HG03045 (cell line): ENCODE data around the gene CFAP43.
"Not testable (repeated sequence)": the region's sequence is repeated elsewhere in the genome, so short reads cannot be mapped to it uniquely, and the experiment has no call there.

Experiments
- ATAC-seq: cut with Tn5 transposase; IDR thresholded peaks from one replicate; pipeline ENCODE4 v1.9.1; 2021; ENCODE audit warnings: mild to moderate bottlenecking, moderate library complexity; ENCODE audit not compliant: unreplicated experiment

Gene CFAP43

DNA sequence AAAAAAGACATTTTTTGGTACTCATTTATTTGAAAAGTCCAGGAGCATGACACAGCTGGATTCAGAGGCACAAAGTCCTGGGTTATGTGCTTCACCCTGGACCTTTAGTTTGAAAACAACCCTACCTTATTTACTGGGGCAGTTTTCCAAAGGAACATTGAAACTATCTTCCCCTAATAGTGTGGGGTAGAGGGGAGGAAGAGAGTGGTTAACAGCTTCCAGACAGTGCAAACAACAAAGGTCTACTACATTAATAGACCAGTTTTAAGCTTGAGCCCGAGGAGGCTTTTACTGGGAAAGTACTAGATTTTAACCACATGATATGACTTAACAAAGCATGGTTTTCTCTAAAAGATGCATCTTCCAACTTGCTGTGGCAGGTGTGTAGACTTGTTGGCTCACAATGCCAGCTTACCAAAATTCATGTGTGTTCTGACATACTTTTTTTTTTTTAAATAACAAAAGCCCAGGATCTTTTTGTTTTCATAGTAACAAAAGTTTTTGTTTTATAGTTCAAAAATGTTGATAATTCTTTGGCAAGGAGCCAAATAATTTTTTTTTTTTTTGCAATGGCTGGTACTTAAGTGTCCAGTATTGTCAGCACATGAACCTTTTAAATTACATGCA is 24.3 kb upstream of the CFAP43 start:
- ATAC-seq, result no peak

DNA sequence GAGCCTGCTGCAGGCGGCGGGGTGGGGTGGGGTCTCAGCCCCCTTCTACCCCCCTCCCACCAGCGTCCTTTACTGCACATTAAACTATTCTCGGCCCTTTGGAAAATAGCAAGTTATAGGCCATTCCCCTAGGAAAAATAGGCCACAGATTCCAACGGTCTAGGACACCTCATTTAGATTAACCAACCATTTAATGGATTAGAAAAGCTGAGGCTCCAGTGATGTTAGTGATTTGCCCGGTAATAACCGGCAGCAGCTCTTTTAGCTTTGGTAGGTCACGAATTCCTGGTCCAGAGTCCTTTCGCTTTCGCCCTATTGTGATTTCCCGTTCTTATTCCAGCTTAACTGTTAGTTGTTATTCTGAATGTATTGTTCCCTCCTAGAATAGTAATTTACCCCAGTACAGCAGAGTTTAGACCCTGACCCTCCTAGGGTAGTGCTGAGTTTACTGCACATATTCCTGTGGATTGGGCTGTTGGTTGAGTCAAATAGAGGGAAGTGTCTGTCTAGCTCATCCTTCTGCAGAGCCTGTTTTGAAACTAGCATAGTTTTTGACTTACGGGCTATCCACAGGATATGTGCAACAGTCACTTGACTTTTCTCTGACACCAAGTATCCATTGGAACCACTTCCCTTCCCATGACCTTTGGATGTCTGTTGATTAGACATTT is 23.3 kb upstream of the CFAP43 start:
- no peak for ATAC-seq

DNA sequence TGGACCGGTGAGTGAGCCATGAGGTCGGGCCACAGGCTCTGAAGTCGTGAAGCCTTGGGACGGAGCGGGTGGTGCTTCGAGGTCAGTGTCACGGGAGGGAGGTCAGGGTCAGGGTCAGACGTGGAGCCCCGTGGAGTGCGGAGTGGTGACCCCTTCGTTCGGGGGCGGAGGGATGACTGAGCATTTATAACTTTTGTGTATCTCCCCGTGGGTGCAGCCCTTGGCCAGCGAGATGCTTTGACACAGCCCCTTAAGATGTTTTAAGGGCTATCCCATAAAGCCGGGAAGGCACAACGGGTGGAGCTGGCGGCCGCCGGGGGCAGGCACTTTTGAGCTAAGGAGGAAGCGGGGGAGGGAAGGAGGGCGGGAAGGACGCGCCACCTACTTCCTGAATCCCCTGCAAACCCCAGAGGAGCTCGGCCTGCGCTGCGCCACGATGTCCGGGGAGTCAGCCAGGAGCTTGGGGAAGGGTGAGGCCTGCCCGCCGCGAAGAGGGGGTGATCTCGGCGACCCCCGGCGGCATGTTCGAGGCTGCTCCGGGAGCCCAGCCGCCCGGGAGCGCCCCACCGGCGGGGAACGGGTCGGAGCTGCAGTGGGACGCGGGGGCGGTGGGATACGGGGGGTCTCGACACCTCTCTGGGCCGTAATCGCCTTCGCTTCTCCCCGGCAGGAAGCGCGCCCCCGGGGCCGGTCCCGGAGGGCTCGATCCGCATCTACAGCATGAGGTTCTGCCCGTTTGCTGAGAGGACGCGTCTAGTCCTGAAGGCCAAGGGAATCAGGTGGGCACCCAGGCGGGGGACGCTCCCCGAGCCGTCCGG is 22.5 kb upstream of the CFAP43 start, which contains the start of gene GSTO1:
Gene GSTO1, plus strand, starts transcription at position 400 of the 818 bp plus-strand sequence. Its CDS starts 37 bp downstream, at position 437.
- ATAC-seq, result peak; percentile 81

DNA sequence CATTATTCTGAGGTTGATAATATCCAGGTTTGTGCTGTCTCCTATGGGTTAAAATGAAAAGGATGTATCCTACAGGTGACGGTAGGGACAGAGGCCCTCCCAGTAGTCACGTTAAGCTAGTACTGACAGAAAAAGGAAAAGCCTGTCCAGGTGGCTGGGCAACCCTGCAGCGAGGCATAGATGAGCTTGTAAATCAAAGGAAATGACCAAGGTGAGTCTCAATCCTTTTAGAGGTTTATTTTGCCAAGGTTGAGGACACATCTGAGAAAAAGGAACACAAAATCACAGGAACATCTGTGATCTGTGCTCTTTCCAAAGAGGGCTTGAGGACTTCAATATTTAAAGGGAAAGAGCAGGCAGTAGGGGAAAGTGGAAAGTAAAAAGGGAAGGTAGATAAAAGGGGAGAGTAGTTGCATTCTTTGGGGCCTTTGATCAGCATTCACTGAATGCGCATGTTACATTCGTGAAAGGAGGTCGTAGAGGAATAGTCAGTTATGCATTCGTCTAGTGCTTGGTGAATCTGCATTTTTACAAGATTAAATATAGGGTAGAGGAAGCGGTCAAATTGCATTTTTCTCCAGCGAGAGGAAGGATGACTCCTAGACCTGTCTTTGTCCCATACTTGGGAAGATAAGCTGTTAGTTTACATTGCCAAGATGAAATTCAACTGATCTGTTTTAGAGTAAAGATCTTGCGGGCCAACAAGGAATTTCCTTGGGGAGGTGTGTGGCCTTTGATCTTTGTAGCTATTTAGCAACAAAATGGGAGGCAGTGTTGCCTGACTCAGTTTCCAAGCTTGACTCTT is 21.6 kb upstream of the CFAP43 start:
- no peak for ATAC-seq

DNA sequence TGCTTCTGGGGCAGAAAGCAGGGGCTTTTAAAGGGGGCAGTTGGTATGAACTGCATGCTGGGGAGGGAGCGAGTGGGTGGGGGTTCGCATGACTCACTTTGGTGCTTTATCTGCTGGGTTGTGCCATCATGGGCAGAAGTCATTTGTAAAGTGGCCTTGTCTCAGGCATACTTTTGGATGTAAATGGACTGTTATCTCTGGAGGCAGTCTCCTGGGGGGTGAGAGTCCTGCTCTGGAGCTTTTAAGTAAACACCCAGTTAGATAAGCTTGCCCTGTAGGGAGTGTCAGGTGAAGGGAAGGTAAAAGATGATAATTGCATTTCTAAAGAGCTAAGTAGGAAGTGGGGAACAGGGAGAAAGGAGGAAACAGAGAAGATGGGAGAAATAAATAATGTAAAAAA is 20.9 kb upstream of the CFAP43 start:
- no peak for ATAC-seq

DNA sequence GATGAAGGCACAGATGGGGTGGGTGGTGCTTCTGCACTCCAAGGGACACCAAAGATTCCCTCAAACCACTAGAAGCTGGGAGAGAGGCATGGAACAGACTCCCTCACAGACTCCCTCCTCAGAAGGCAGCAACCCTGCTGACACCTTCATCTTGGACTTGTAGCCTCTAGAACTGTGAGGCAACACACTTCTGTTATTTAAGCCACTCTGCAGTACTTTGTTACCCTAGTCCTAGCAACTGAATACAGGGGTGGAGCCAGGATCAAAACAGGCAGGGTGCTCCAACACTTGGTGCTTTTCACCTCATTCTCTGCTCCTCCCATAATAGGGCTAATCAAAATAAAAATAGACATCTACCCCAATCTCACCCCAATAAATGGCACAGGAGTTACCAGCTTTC is 20.2 kb upstream of the CFAP43 start:
- ATAC-seq, result no peak

DNA sequence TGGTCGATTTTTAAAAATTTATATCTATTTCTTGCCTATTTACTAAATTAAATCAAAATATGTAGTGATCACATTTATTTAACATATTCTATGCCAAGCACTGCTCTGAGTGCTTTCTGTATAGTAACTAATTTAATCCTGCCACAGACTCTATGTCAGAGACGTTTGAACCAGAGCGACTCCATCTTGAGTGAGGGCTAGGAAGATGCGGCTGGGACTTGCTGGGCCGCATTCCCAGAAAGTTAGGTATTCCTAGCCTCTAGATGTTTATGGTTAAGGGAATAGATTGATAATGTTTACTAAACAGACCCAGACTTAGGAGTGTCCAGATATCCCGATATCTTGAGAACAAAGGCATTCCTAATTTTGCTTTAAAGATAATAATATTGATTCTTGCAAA is 19.3 kb upstream of the CFAP43 start:
- no peak for ATAC-seq

DNA sequence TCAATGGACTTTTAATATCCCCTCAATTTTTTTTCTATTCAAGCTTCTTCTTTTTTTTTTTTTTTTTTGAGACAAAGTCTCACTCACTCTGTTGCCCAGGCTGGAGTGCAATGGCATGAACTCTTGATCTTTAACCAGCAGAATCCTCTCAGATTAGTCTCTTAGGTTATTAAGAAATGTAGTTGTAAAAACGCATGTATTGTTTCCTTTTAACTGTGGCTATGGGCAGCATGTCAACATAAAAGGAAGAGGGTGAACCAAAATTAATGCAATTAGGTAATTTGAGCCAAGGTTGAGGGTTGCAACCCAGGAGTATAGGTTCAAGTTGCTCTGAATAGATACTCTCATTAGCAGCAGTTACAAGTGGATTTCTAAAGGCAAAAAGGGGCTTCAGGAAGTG is 18.2 kb upstream of the CFAP43 start:
- no peak for ATAC-seq

DNA sequence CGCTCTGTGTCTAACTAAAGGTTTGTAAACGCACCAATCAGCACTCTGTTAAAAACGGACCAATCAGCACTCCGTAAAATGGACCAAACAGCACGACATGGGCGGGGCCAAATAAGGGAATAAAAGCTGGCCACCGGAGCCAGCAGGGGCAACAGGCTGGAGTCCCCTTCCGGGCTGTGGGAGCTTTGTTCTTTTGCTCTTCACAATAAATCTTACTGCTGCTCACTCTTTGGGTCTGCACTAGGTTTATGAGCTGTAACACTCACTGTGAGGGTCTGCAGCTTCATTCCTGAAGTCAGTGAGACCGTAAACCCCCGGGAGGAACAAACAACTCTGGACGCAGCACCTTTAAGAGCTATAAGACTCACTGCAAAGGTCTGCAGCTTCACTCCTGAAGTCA is 16.8 kb upstream of the CFAP43 start:
- not testable (repeated sequence) for ATAC-seq

DNA sequence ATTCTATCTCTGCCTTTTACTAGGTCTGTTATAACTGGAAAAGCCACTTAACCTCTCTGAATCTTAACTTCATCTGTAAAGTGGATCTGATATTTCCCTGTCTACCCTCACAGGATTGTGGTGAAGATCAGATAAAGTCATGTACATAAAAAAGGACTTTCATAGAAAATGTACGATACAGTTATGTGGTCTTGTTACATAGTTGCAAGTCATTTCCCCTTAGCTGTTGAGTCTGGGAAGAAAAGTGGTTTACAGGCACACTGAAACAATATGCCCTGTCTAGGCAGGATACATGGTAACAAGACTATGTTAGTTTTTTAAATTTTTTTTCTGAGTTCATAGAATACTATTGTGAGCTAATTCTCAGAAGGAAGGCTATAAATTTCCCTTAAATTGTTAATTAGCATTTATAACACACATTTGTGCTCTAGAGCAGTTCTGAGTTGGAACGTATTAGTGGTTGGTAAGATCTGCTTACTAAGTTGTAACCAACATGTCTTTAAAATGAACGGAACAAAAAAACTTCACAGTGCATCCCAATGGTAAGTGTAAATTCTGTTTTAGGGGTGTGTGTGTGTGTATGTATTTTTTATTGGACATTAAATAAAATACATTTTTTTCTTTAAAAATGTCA is 15.5 kb upstream of the CFAP43 start:
- ATAC-seq, result no peak

DNA sequence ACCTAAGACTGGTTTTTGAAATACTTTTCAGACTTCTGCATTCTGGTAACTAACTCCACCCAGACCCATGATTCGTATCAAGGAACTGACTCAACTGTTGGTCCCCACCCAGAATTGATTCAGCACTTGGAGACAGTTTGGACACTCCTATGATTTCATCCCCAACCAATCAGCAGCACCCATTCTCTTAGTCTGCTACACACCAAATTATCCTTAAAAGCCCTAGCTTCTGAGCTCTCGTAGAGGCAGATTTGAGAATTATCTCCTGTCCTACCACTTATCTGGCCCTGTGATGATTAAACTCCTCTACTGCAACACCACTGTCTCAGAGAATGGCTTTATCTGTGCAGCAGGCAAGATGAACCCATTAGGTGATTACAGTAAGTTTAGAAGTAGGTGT is 14.8 kb upstream of the CFAP43 start:
- ATAC-seq, result no peak

DNA sequence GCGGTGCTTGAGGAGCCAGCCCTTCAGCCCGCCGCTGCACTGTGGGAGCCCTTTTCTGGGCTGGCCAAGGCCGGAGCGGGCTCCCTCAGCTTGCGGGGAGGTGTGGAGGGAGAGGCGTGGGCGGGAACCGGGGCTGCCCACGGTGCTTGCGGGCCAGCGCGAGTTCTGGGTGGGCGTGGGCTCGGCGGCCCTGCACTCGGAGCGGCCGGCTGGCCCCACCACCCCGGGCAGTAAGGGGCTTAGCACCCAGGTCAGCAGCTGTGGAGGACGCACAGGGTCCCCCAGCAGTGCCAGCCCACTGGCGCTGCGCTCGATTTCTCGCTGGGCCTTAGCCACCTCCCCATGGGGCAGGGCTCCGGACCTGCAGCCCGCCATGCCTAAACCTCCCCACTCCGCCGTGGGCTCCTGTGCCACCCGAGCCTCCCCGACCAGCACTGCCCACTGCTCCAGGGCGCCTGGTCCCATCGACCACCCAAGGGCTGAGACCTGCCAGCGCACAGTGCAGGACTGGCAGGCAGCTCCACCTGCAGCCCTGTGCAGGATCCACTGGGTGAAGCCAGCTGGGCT is 13.0 kb upstream of the CFAP43 start:
- no peak for ATAC-seq

DNA sequence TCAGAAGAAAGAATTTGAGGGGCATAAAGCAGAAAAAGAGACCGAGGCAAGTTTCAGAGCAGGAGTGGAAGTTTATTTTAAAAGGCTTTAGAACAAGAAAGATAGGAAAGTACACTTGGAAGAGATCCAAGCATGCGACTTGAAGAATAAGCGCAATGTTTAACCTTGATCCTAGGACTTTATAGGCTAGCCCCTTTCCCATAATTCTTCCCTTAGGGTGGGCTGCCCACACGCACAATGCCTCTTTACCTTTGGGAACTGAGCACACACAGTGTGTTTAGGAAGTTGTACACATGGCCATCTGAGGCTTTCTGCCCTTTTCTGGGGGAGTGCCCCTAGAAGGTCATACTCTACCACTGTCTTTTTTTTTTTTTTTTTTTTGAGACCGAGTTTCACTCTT is 11.3 kb upstream of the CFAP43 start:
- ATAC-seq, result no peak

DNA sequence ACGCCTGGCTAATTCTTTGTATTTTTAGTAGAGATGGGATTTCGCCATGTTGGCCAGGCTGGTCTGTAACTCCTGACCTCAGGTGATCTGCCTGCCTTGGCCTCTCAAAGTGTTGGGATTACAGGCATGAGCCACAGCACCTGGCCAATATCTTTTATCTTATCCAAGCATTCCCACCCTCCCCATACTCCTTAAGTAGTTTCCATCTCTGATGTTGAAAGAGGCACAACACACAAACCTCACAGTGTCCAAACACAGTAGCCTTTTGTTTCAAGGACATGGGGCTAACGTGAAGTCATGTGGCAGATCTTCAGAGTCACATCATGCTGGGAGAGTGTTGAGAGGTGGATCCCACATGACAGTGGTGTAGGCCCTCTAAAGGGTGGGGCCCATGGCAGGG is 10.8 kb upstream of the CFAP43 start:
- ATAC-seq, result not testable (repeated sequence)

DNA sequence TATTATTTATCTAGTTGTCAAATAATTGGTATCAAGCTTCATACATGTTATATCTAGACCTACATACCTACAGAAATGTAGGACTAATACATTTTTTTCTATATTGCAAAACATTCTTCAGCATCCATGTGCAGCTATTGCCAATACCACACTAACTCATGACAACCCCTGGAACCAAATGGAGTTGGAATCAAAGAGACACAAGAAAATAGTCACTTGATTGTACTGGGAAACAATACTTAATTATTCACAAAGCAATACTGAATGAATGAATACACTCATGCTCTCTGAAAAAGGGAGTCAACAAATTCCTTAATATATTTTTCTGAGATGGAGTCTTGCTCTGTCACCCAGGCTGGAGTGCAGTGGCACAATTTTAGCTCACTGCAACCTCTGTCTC is 10.4 kb upstream of the CFAP43 start:
- ATAC-seq, result no peak

DNA sequence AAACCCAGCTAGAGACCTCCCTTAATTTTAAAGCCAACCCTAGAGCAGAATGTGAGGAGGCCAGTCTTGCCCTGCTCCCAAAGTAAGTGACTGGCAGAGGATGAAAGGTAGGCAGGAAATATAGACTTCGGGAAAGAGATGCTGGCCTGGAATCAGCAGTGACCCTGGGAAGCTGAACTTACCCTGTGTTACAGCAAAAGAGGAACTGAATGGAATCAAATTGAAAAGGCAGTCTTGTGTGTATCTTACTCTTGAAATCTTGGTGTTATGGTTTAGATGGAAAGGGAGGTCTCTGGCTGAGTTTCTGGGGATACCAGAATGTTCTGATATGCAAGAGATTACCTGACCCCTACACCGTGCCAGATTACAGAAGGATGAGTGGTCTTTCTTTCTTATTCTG is 7.9 kb upstream of the CFAP43 start:
- ATAC-seq, result no peak

DNA sequence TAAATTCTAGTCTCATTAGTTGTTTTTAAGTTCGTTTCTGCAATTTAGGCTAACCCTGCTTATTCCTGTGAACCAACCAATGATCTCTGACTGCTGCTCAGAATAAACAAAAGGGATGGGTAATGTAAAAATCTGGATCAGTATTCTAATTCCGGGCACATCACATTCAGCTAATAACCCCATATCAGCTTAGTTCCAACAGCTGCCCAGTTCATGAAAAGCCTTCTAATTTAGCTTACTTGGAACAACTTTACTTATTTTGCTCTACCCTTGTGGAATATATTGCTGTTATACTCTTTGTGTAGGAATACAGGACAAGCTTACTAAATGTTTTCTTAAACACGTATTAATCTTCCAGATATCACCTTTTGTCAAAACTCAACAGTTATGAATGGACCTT is 3.6 kb upstream of the CFAP43 start:
- no peak for ATAC-seq

DNA sequence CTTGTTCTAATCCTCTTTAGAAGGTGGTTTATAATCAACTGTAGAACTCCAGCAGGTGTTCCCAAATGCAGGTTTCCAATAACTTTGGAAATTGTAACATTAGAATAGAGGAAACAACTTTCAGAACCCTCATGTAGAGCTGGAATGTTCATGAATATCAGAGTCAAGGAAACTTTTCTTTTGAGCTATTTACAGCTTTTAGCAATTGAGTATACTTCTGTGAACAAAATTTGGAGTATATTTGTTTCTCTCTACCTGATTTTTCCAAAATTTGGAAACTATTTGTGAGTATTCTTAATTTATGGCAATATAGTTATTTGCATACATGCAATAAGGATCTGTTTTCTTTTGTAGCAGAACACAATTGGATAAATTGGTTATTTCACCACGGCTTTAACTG is 2.8 kb upstream of the CFAP43 start:
- no peak for ATAC-seq

DNA sequence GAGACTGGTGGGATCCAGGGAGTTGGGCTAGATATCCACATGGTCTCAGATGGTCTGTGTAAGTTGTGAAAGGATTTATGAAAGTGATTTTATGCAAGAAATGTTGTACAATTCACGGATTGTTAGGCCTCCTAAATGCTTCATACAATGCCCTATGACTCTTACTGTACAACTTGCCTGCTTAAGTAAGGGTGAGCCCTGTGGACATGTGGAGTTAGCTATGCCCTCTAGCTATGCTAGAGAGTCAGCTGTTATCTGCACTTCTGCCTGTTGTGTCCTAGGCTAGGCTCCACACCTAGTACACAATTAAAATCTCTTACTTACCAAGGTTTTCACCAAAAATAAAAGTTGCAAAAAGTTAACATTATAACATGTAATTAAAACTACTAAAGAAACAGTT is 1.7 kb upstream of the CFAP43 start:
- ATAC-seq, result no peak

DNA sequence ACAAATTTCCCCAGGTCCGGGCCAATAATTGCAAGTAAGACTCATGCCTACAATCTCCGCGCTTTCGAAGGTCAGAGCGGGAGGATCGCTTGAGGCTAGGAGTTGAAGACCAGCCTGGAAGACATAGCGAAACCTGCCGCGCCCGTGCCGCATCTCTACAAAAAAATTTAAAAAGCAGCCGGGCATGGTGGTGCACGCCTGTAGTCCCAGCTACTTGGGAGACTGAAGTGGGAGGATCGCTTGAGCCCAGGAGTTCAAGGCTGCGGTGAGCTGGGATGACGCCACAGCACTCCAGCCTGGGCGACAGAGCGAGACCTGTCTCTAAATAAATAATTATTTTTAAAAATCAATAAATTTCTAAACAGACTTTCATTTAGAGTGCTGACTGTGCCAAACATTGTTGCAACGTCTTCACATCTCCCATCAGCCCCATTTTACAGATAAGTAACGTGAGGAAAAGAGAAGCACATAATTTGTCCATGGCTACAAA is 494 bp upstream of the CFAP43 start:
- no peak for ATAC-seq
